ENCODE data around the gene CAP1. TPM values are rescaled to one million over a fixed set of nuclear protein-coding genes. Genes with fewer than 3 reads are reported as not detected.

CAP1 gene
- total and polyA plus RNA-seq, 12 donors: 25.2 to 157 (median 55.8) TPM

DNA sequence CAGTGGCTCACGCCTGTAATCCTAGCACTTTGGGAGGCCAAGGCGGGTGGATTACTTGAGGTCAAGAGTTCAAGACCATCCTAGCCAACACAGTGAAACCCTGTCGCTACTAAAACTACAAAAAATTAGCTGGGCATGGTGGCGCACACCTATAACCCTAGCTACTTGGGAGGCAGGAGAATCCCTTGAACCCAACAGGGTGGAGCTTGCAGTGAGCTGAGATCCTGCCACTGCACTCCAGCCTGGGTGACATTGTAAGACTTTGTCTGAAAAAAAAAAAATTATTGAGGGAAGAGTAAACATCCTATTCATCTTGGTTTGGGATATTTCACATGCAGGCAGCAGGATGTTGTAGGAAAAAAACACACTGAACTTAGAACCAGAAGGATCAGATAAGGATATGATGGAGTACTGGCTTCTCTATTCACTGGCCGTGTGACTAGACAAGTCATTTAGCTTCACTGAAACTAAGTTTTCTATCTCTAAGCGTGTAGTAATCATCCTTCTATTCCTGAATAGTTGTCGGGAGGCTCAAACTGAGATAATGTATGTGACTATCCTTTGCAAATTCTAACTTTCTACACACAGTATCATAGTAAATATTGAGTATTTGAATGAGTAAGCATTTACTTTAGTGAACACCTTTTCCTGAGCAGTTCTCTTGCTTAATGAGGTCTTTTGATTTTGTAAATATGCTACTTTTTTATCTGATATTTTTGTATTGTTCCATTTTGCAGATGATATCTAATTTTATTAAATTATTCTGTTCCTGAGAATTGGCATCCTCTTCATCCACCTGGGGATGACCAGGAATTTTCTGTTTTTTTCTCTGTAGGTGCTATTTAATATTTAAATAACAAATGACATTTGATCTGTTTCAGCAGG, 18.2 kb downstream of the CAP1 start:
- H3K4me3 ChIP-seq: peak overlapping the region in 1 of 10 donors; percentile 22
- intact Hi-C loops (cut with DNase I): loop anchor here in 1 of 10 donors (2.0 kb wide), 1 partner anchor 18 kb away; the partner anchor contains the start of gene CAP1
- TF ChIP-seq, protein P1, sequence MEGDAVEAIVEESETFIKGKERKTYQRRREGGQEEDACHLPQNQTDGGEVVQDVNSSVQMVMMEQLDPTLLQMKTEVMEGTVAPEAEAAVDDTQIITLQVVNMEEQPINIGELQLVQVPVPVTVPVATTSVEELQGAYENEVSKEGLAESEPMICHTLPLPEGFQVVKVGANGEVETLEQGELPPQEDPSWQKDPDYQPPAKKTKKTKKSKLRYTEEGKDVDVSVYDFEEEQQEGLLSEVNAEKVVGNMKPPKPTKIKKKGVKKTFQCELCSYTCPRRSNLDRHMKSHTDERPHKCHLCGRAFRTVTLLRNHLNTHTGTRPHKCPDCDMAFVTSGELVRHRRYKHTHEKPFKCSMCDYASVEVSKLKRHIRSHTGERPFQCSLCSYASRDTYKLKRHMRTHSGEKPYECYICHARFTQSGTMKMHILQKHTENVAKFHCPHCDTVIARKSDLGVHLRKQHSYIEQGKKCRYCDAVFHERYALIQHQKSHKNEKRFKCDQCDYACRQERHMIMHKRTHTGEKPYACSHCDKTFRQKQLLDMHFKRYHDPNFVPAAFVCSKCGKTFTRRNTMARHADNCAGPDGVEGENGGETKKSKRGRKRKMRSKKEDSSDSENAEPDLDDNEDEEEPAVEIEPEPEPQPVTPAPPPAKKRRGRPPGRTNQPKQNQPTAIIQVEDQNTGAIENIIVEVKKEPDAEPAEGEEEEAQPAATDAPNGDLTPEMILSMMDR (IDR thresholded peaks at IDR 0.05): no peak
- 68 to 69% methylated on average over 7 of the region's 7 CpGs for WGBS, 2 donors
- peak overlapping the region in 9 of 10 donors; percentile 41 to 78 (median 58) for H3K27ac ChIP-seq
- ATAC-seq (peak in 3 of 8 donors; percentile 30 to 45 (median 40)), DNase-seq (no peak)
- no peaks in the 10 kb centered on the region for H3K9me3 ChIP-seq
- H3K4me1 ChIP-seq: peaks cover 17 to 97% (median 79%) of the 10 kb centered on the region in 9 donors
- peaks cover 0 to 69% (median 27%) of the 10 kb centered on the region in 9 donors for H3K36me3 ChIP-seq
- H3K27me3 ChIP-seq: no peaks in the 10 kb centered on the region

GRCh38 chr1:40059338-40059959, 18.9 kb downstream of the CAP1 start:
- ATAC-seq: peak in 7 of 8 donors; percentile 50 to 87 (median 81)
- H3K4me1 ChIP-seq: peaks cover 17 to 97% (median 72%) of the 10 kb centered on the region in 9 donors
- no peak for DNase-seq
- TF ChIP-seq, protein P1 (IDR thresholded peaks at IDR 0.05): no peak
- H3K4me3 ChIP-seq: peak overlapping the region in 1 of 10 donors; percentile 22
- peak overlapping the region; percentile 34 to 78 (median 56) for H3K27ac ChIP-seq
- 55% methylated on average over 4 of the region's 4 CpGs for WGBS, 2 donors
- H3K27me3 ChIP-seq: no peaks in the 10 kb centered on the region
- no peaks in the 10 kb centered on the region for H3K9me3 ChIP-seq
- H3K36me3 ChIP-seq: peaks cover 0 to 71% (median 35%) of the 10 kb centered on the region in 9 donors
- intact Hi-C loops (cut with DNase I): loop anchor here in 1 of 10 donors (2.0 kb wide), 1 partner anchor 19 kb away; the partner anchor contains the start of gene CAP1

GRCh38 chr1:40059960-40060750, 19.6 kb downstream of the CAP1 start:
- WGBS, 2 donors: 54 to 59% methylated on average over 7 of the region's 7 CpGs
- Histone ChIP-seq H3K4me3 (peak overlapping the region in 1 of 10 donors; percentile 22), H3K4me1 (peaks cover 17 to 97% (median 65%) of the 10 kb centered on the region in 9 donors), H3K27ac (peak overlapping the region; percentile 33 to 78 (median 54)), H3K36me3 (peaks cover 0 to 72% (median 42%) of the 10 kb centered on the region in 9 donors), H3K27me3 (no peaks in the 10 kb centered on the region), H3K9me3 (no peaks in the 10 kb centered on the region)
- TF ChIP-seq, protein P1 (IDR thresholded peaks at IDR 0.05): no peak
- ATAC-seq: peak in 4 of 8 donors; percentile 16 to 24 (median 20)
- no peak for DNase-seq
- intact Hi-C loops (cut with DNase I): loop anchor here in 1 of 10 donors (2.0 kb wide), 1 partner anchor 19 kb away; the partner anchor contains the start of gene CAP1
